Suprapubic skin (tissue), 4 donors: Measurements from ENCODE around the gene RMDN3. TPM values are rescaled to one million over a fixed set of nuclear protein-coding genes. Genes with fewer than 3 reads are reported as not detected.
A peak's percentile ranks its signal among the peaks of the same experiment; 100 is the strongest.

Experiments
- DNase-seq, 2 donors: peaks; one replicate each; pipeline ENCODE4 v3.0.0-alpha.2; 2019; ENCODE audit warnings: low spot score in 2 of 2
- H3K27ac ChIP-seq: fragments of 200-600 bp; sonication (generic); one replicate; pipeline ENCODE4 v1.5.1; 2019
- H3K27me3 ChIP-seq: fragments of 200-600 bp; sonication (generic); one replicate; pipeline ENCODE4 v1.5.1; 2019
- H3K36me3 ChIP-seq: fragments of 200-600 bp; sonication (generic); one replicate; pipeline ENCODE4 v1.5.1; 2019
- H3K4me1 ChIP-seq: fragments of 200-600 bp; sonication (generic); one replicate; pipeline ENCODE4 v1.5.1; 2019
- H3K4me3 ChIP-seq: fragments of 200-600 bp; sonication (generic); one replicate; pipeline ENCODE4 v1.5.1; 2019; ENCODE audit warnings: mild to moderate bottlenecking
- H3K9me3 ChIP-seq: fragments of 200-600 bp; sonication (generic); one replicate; pipeline ENCODE4 v1.5.1; 2019
- CTCF ChIP-seq, 2 donors: fragments of 200-600 bp in 1 of 2; fragments of 450-650 bp in 1 of 2; sonication (generic) in 1 of 2; IDR thresholded peaks; one replicate each; pipeline ENCODE4 v1.5.1; 2016 to 2019; ENCODE audit warnings: antibody characterized with exemption in 2 of 2, mild to moderate bottlenecking in 1 of 2, moderate library complexity in 1 of 2
- EP300 ChIP-seq: sonication (generic); formaldehyde crosslinking; IDR thresholded peaks from one replicate; pipeline ENCODE4 v1.6.1; 2017; ENCODE audit warnings: antibody characterized with exemption
- POLR2A ChIP-seq, 2 donors: fragments of 450-650 bp; IDR thresholded peaks; one replicate each; pipeline ENCODE4 v1.6.1; 2017; ENCODE audit warnings: antibody characterized with exemption in 2 of 2, mild to moderate bottlenecking in 2 of 2, moderate library complexity in 2 of 2
- POLR2AphosphoS5 ChIP-seq, 3 donors: sonication (generic); formaldehyde crosslinking; IDR thresholded peaks; one replicate each; pipeline ENCODE4 v1.6.1; 2017; ENCODE audit warnings: antibody characterized with exemption in 3 of 3
- WGBS: methylation state at CpG from one replicate; pipeline ENCODE4 v1.1.5; 2018; 5-methylcytosine and 5-hydroxymethylcytosine counted together
- total RNA-seq, 4 donors: library from RNA; depleted of rRNA; stranded (reverse); fragments of >200 nt; gene quantifications; one replicate each; pipeline ENCODE4 v1.1.0, GENCODE V29; 2016

The RMDN3 gene
- total RNA-seq, 4 donors from 2014 or later: 25.4 to 44.8 (median 35.6) TPM

GRCh38 chr15:40782609-40783227 lies 27.7 kb upstream of the RMDN3 start:
- Histone ChIP-seq H3K27ac (no peak overlapping the region), H3K4me1 (peaks cover 25% of the 10 kb centered on the region), H3K4me3 (no peak overlapping the region), H3K9me3 (no peaks in the 10 kb centered on the region), H3K27me3 (no peaks in the 10 kb centered on the region), H3K36me3 (peaks cover 25% of the 10 kb centered on the region)
- 60% methylated on average over 8 of the region's 8 CpGs for WGBS
- DNase-seq: no peak
- TF ChIP-seq POLR2AphosphoS5 (IDR thresholded peaks at IDR 0.05) (no peak), EP300 (no peak), CTCF (IDR thresholded peaks at IDR 0.05) (peak in 1 of 2 donors; percentile 73), POLR2A (IDR thresholded peaks at IDR 0.05) (no peak)

- DNase-seq: no peak
- H3K36me3 ChIP-seq: peaks cover 66% of the 10 kb centered on the region
- no peaks in the 10 kb centered on the region for H3K9me3 ChIP-seq
- peak in 1 of 3 donors; percentile 41 for TF ChIP-seq POLR2AphosphoS5 (IDR thresholded peaks at IDR 0.05)
- TF ChIP-seq EP300: no peak
- H3K27me3 ChIP-seq: no peaks in the 10 kb centered on the region
- no peak overlapping the region for H3K4me3 ChIP-seq
- H3K27ac ChIP-seq: peak overlapping the region; percentile 42
- H3K4me1 ChIP-seq: peaks cover 29% of the 10 kb centered on the region
- 40% methylated on average over 11 of the region's 11 CpGs for WGBS
Observed at GRCh38 chr15:40776537-40777141, 21.6 kb upstream of the RMDN3 start.

- Histone ChIP-seq H3K27me3 (no peaks in the 10 kb centered on the region), H3K9me3 (no peaks in the 10 kb centered on the region), H3K4me3 (no peak overlapping the region), H3K36me3 (peaks cover 66% of the 10 kb centered on the region), H3K27ac (peak overlapping the region; percentile 42), H3K4me1 (peaks cover 34% of the 10 kb centered on the region)
- WGBS: 80% methylated on average over 10 of the region's 14 CpGs
- no peak for TF ChIP-seq POLR2A (IDR thresholded peaks at IDR 0.05)
- TF ChIP-seq POLR2AphosphoS5 (IDR thresholded peaks at IDR 0.05): no peak
- no peak for TF ChIP-seq CTCF (IDR thresholded peaks at IDR 0.05)
- TF ChIP-seq EP300: no peak
- no peak for DNase-seq
Observed at GRCh38 chr15:40775740-40776536, 20.9 kb upstream of the RMDN3 start.

GRCh38 chr15:40775007-40775406 lies 20.0 kb upstream of the RMDN3 start:
- TF ChIP-seq EP300: no peak
- TF ChIP-seq POLR2AphosphoS5 (IDR thresholded peaks at IDR 0.05): no peak
- TF ChIP-seq CTCF (IDR thresholded peaks at IDR 0.05): no peak
- TF ChIP-seq POLR2A (IDR thresholded peaks at IDR 0.05): no peak
- H3K27me3 ChIP-seq: no peaks in the 10 kb centered on the region
- peaks cover 66% of the 10 kb centered on the region for H3K36me3 ChIP-seq
- no peaks in the 10 kb centered on the region for H3K9me3 ChIP-seq
- no peak overlapping the region for H3K4me3 ChIP-seq
- H3K4me1 ChIP-seq: peaks cover 44% of the 10 kb centered on the region
- no peak overlapping the region for H3K27ac ChIP-seq
- WGBS: 91% methylated on average over 10 of the region's 10 CpGs
- DNase-seq: no peak

GRCh38 chr15:40773902-40774301 lies 18.8 kb upstream of the RMDN3 start:
- DNase-seq: no peak
- no peak overlapping the region for H3K27ac ChIP-seq
- 97% methylated on average over 6 of the region's 6 CpGs for WGBS
- H3K9me3 ChIP-seq: no peaks in the 10 kb centered on the region
- no peaks in the 10 kb centered on the region for H3K27me3 ChIP-seq
- peaks cover 55% of the 10 kb centered on the region for H3K4me1 ChIP-seq
- no peak for TF ChIP-seq EP300
- TF ChIP-seq CTCF (IDR thresholded peaks at IDR 0.05): no peak
- no peak for TF ChIP-seq POLR2A (IDR thresholded peaks at IDR 0.05)
- TF ChIP-seq POLR2AphosphoS5 (IDR thresholded peaks at IDR 0.05): no peak
- no peak overlapping the region for H3K4me3 ChIP-seq
- H3K36me3 ChIP-seq: peaks cover 55% of the 10 kb centered on the region
